Measurements from ENCODE around the gene GALK1. TPM values are rescaled to one million over a fixed set of nuclear protein-coding genes. Genes with fewer than 3 reads are reported as not detected.
A peak's percentile ranks its signal among the peaks of the same experiment; 100 is the strongest.

The GALK1 gene
- total and polyA plus RNA-seq, 2 of the 13 experiments (the other 11 are each of a cell fraction or from before 2014, with no cell fraction given), result 59.9 to 93.6 TPM

DNA sequence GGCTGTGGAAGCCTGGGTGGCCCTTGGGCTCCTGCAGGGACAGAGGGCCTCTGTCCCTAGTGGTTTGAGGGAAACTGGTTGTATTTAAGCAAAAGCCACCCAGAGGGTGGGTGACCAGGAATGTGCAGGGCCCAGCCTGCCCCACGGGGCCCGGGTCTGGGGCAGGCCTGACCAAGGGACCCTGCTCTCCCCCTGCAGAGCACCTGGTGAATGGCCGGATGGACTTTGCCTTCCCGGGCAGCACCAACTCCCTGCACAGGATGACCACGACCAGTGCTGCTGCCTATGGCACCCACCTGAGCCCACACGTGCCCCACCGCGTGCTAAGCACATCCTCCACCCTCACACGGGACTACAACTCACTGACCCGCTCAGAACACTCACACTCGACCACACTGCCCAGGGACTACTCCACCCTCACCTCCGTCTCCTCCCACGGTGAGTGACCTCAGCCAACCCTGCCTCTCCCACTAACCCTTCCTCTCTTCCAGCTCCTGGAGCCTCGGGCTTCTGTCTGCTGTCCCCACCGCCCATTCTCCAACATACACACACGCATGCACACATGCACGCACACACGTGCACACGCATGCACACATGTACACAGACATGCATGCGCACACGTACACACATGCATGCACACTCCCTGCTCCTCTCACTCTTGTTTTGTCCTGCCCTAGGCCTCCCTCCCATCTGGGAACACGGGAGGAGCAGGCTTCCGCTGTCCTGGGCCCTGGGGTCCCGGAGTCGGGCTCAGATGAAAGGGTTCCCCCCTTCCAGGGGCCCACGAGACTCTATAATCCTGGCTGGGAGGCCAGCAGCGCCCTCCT, 10.4 kb downstream of the GALK1 start (continued):
- TF ChIP-seq PRDM15 (CRISPR knock-in tag; IDR thresholded peaks at IDR 0.05) (no peak), ZNF432 (CRISPR knock-in tag; IDR thresholded peaks at IDR 0.05; ENCODE audit: borderline replicate concordance) (no peak; the same call in 1 of the 2 replicates), ZFP62 (CRISPR knock-in tag; IDR thresholded peaks at IDR 0.05) (no peak), POLR2A (IDR thresholded peaks at IDR 0.05; ENCODE audit: insufficient read depth in 1 of 2, low read depth in 2 of 2, low read length in 2 of 2) (peak; percentile 55 to 88; a peak in 3 of 4 replicates), ZSCAN21 (CRISPR knock-in tag; IDR thresholded peaks at IDR 0.05; ENCODE audit: borderline replicate concordance) (peak; percentile 97), RERE (CRISPR knock-in tag; IDR thresholded peaks at IDR 0.05; ENCODE audit: low read depth) (no peak), CEBPZ (IDR thresholded peaks at IDR 0.05; ENCODE audit: low read length) (no peak), HNF1B (CRISPR knock-in tag; IDR thresholded peaks at IDR 0.05) (no peak; the same call in none of the 2 replicates)
- TF ChIP-seq, protein P1, sequence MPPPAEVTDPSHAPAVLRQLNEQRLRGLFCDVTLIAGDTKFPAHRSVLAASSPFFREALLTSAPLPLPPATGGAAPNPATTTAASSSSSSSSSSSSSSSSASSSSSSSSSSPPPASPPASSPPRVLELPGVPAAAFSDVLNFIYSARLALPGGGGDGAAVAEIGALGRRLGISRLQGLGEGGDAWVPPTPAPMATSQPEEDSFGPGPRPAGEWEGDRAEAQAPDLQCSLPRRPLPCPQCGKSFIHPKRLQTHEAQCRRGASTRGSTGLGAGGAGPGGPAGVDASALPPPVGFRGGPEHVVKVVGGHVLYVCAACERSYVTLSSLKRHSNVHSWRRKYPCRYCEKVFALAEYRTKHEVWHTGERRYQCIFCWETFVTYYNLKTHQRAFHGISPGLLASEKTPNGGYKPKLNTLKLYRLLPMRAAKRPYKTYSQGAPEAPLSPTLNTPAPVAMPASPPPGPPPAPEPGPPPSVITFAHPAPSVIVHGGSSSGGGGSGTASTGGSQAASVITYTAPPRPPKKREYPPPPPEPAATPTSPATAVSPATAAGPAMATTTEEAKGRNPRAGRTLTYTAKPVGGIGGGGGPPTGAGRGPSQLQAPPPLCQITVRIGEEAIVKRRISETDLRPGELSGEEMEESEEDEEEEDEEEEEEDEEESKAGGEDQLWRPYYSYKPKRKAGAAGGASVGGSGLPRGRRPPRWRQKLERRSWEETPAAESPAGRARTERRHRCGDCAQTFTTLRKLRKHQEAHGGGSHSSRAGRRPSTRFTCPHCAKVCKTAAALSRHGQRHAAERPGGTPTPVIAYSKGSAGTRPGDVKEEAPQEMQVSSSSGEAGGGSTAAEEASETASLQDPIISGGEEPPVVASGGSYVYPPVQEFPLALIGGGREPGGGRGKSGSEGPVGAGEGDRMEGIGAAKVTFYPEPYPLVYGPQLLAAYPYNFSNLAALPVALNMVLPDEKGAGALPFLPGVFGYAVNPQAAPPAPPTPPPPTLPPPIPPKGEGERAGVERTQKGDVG (CRISPR knock-in tag; IDR thresholded peaks at IDR 0.05; ENCODE audit: borderline replicate concordance), result no peak

All from HepG2 (cell line).